CD14-positive monocyte (primary cell): ENCODE results near the gene CMTM1. TPM values are rescaled to one million over a fixed set of nuclear protein-coding genes. Genes with fewer than 3 reads are reported as not detected.

ENCODE experiments used
- DNase-seq, 3 donors: peaks; one replicate each; pipeline ENCODE4 v3.0.0-alpha.2; 2011 to 2022
- H2AFZ ChIP-seq: 2 replicates; pipeline ENCODE4 v1.6.0; 2012; ENCODE audit warnings: mild to moderate bottlenecking, low read depth, low read length, inconsistent platforms; ENCODE audit not compliant: insufficient read depth, poor library complexity, severe bottlenecking
- H3K27ac ChIP-seq, 2 donors: 1 replicate in 1 of 2; 2 replicates in 1 of 2; pipeline ENCODE4 v1.5.1; 2012 to 2013; ENCODE audit warnings: low read length in 2 of 2, control low read depth in 1 of 2, inconsistent platforms in 1 of 2, low read depth in 1 of 2, mild to moderate bottlenecking in 1 of 2
- H3K27me3 ChIP-seq, 2 donors: one replicate each; pipeline versions ENCODE4 v1.6.0 to v1.6.1; 2011 to 2013; ENCODE audit warnings: low read length in 2 of 2; ENCODE audit not compliant: control insufficient read depth in 2 of 2, insufficient read depth in 2 of 2
- H3K36me3 ChIP-seq, 2 donors: replicated peaks in 1 of 2; 1 replicate in 1 of 2; 2 replicates in 1 of 2; pipeline versions ENCODE4 v1.5.1 to v1.6.1; 2012 to 2013; ENCODE audit warnings: low read length in 2 of 2, control low read depth in 1 of 2, inconsistent platforms in 1 of 2, mild to moderate bottlenecking in 1 of 2; ENCODE audit not compliant: insufficient read depth in 2 of 2, control insufficient read depth in 1 of 2
- H3K4me1 ChIP-seq, 2 donors: 1 replicate in 1 of 2; 2 replicates in 1 of 2; pipeline versions ENCODE4 v1.5.1 to v1.6.1; 2012 to 2013; ENCODE audit warnings: low read length in 2 of 2, control low read depth in 1 of 2, inconsistent platforms in 1 of 2, mild to moderate bottlenecking in 1 of 2, moderate library complexity in 1 of 2; ENCODE audit not compliant: insufficient read depth in 2 of 2, control insufficient read depth in 1 of 2
- H3K4me2 ChIP-seq: replicated peaks from 2 replicates; pipeline ENCODE3; 2012; ENCODE audit warnings: low read length, moderate library complexity, mild to moderate bottlenecking; ENCODE audit not compliant: poor library complexity, severe bottlenecking; ENCODE audit errors: extremely low read depth
- H3K4me3 ChIP-seq, 3 experiments: fragments of 200-600 bp in 1 of 3; sonication (generic) in 1 of 3; replicated peaks in 1 of 3; 1 replicate in 2 of 3; 2 replicates in 1 of 3; pipeline ENCODE4 v1.5.1; 2011 to 2013; ENCODE audit warnings: low read length in 3 of 3, mild to moderate bottlenecking in 3 of 3, control low read depth in 2 of 3, low read depth in 2 of 3, inconsistent platforms in 1 of 3, moderate library complexity in 1 of 3
- H3K79me2 ChIP-seq: 2 replicates; pipeline ENCODE4 v1.6.0; 2012; ENCODE audit warnings: mild to moderate bottlenecking, control low read depth, inconsistent platforms, low read length, moderate library complexity; ENCODE audit not compliant: insufficient read depth
- H3K9ac ChIP-seq: 2 replicates; pipeline ENCODE4 v1.6.0; 2017; ENCODE audit warnings: low read length, mild to moderate bottlenecking; ENCODE audit not compliant: insufficient read depth, poor library complexity, severe bottlenecking
- H3K9me3 ChIP-seq, 2 donors: replicated peaks in 1 of 2; 1 replicate in 1 of 2; 2 replicates in 1 of 2; pipeline versions ENCODE4 v1.5.1 to v1.6.1; 2012 to 2013; ENCODE audit warnings: low read length in 2 of 2, control low read depth in 1 of 2; ENCODE audit not compliant: control insufficient read depth in 1 of 2, insufficient read depth in 1 of 2
- H4K20me1 ChIP-seq: 2 replicates; pipeline ENCODE4 v1.6.0; 2012; ENCODE audit warnings: mild to moderate bottlenecking, low read length, control low read depth, moderate library complexity; ENCODE audit not compliant: insufficient read depth
- H3K27ac Mint-ChIP-seq, 7 donors: one replicate each; pipeline ENCODE4 v1.8.0; 2020; ENCODE audit warnings: mild to moderate bottlenecking in 7 of 7, mixed read lengths in 7 of 7, moderate library complexity in 6 of 7, inconsistent platforms in 2 of 7
- H3K27me3 Mint-ChIP-seq, 3 donors: one replicate each; pipeline ENCODE4 v1.8.0; 2021 to 2022; ENCODE audit warnings: low read depth in 3 of 3, mild to moderate bottlenecking in 3 of 3, mixed read lengths in 3 of 3, moderate library complexity in 3 of 3, inconsistent platforms in 1 of 3
- H3K36me3 Mint-ChIP-seq, 2 donors: one replicate each; pipeline ENCODE4 v1.8.0; 2020; ENCODE audit warnings: mixed read lengths in 2 of 2, inconsistent platforms in 1 of 2, mild to moderate bottlenecking in 1 of 2
- H3K4me1 Mint-ChIP-seq: one replicate; pipeline ENCODE4 v1.8.0; 2020; ENCODE audit warnings: mild to moderate bottlenecking, mixed read lengths
- H3K4me3 Mint-ChIP-seq, 2 donors: one replicate each; pipeline ENCODE4 v1.8.0; 2020; ENCODE audit warnings: mild to moderate bottlenecking in 2 of 2, mixed read lengths in 2 of 2, moderate library complexity in 1 of 2
- H3K9me3 Mint-ChIP-seq, 7 donors: one replicate each; pipeline ENCODE4 v1.8.0; 2020 to 2022; ENCODE audit warnings: mixed read lengths in 7 of 7, mild to moderate bottlenecking in 6 of 7, moderate library complexity in 6 of 7, inconsistent platforms in 2 of 7
- WGBS: methylation state at CpG from one replicate; pipeline ENCODE4 v1.1.5; 2013; ENCODE audit warnings: missing lambda C conversion rate; ENCODE audit not compliant: insufficient coverage; 5-methylcytosine and 5-hydroxymethylcytosine counted together
- intact Hi-C, 2 donors: fragments of 100-400 bp; cut with micrococcal nuclease; formaldehyde crosslinking; loops; one replicate each; pipeline versions ENCODE4 v1.15.0 to v1.15.1; 2023
- polyA plus RNA-seq, 3 donors: library from polyadenylated mRNA; depleted of rRNA in 1 of 3; unstranded in 2 of 3; stranded (reverse) in 1 of 3; fragments of 300-500 nt in 2 of 3; fragments of >200 nt in 1 of 3; fragmentation: Illumina TruSeq in 2 of 3; gene quantifications; 1 replicate in 2 of 3; 2 replicates in 1 of 3; pipeline ENCODE4 v1.2.3, GENCODE V29; 2012 to 2021
- TF ChIP-seq, protein P1 (sequence below): fragments of 200-600 bp; IDR thresholded peaks from one replicate; pipeline ENCODE4 v1.8.0; 2022; ENCODE audit warnings: antibody characterized with exemption, mild to moderate bottlenecking

The CMTM1 gene
- polyA plus RNA-seq, 3 donors: 1.6 to 3.3 (median 2.5) TPM

GRCh38 chr16:66620429-66620795, 54.2 kb downstream of the CMTM1 start:
- WGBS: 95% methylated on average over 8 of the region's 8 CpGs
- Mint-ChIP-seq H3K27ac (peak overlapping the region in 2 of 7 donors; percentile 55 to 68), H3K4me1 (peaks cover 28% of the 10 kb centered on the region), H3K36me3 (peaks cover 50 to 82% of the 10 kb centered on the region in 2 donors), H3K4me3 (no peak overlapping the region), H3K9me3 (peaks cover 0 to 2% (median 0%) of the 10 kb centered on the region in 7 donors), H3K27me3 (peaks cover 0 to 4% (median 0%) of the 10 kb centered on the region in 3 donors)
- Histone ChIP-seq H3K9me3 (no peaks in the 10 kb centered on the region), H4K20me1 (peaks cover 11% of the 10 kb centered on the region), H2AFZ (no peak overlapping the region), H3K27ac (no peak overlapping the region), H3K4me1 (peaks cover 15 to 16% of the 10 kb centered on the region in 2 donors), H3K27me3 (no peaks in the 10 kb centered on the region), H3K4me3 (no peak overlapping the region), H3K4me2 (no peak overlapping the region), H3K9ac (no peak overlapping the region), H3K36me3 (peaks cover 36 to 82% of the 10 kb centered on the region in 2 donors), H3K79me2 (no peaks in the 10 kb centered on the region)
- TF ChIP-seq, protein P1, sequence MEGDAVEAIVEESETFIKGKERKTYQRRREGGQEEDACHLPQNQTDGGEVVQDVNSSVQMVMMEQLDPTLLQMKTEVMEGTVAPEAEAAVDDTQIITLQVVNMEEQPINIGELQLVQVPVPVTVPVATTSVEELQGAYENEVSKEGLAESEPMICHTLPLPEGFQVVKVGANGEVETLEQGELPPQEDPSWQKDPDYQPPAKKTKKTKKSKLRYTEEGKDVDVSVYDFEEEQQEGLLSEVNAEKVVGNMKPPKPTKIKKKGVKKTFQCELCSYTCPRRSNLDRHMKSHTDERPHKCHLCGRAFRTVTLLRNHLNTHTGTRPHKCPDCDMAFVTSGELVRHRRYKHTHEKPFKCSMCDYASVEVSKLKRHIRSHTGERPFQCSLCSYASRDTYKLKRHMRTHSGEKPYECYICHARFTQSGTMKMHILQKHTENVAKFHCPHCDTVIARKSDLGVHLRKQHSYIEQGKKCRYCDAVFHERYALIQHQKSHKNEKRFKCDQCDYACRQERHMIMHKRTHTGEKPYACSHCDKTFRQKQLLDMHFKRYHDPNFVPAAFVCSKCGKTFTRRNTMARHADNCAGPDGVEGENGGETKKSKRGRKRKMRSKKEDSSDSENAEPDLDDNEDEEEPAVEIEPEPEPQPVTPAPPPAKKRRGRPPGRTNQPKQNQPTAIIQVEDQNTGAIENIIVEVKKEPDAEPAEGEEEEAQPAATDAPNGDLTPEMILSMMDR: no peak
- intact Hi-C loops: no loop called here
- no peak for DNase-seq

DNA sequence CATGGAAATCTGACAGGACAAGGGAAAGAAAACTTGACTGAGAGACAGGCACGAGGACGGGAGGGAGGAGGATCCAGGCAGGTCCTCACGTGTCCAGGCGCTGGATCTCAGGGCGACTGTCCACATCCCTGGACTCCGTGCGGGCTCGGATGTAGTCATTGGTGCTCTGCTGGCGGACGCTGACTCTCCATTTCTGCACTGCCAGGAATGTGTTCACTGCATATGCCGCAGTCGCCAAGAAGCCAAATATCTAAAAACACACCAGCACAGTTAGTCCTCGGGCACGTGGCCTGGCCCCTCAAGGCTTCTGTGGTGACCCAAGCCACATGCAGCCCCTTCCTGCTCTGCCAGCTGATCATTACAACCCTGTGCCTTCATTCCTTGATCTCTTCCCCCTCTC, 55.7 kb downstream of the CMTM1 start:
- peaks cover 7% of the 10 kb centered on the region in 2 donors for H3K4me1 ChIP-seq
- 98% methylated on average over 11 of the region's 14 CpGs for WGBS
- peaks cover 50 to 86% of the 10 kb centered on the region in 2 donors for H3K36me3 Mint-ChIP-seq
- no peak for DNase-seq
- no peaks in the 10 kb centered on the region for H3K27me3 ChIP-seq
- no peak overlapping the region for H3K4me3 Mint-ChIP-seq
- intact Hi-C loops: no loop called here
- H4K20me1 ChIP-seq: no peaks in the 10 kb centered on the region
- peaks cover 0 to 2% (median 0%) of the 10 kb centered on the region in 7 donors for H3K9me3 Mint-ChIP-seq
- peaks cover 12% of the 10 kb centered on the region for H3K4me1 Mint-ChIP-seq
- no peak overlapping the region for H3K4me3 ChIP-seq
- no peak overlapping the region for H3K9ac ChIP-seq
- no peak overlapping the region for H3K4me2 ChIP-seq
- no peak overlapping the region for H3K27ac ChIP-seq
- no peaks in the 10 kb centered on the region for H3K9me3 ChIP-seq
- no peaks in the 10 kb centered on the region for H3K79me2 ChIP-seq
- H3K27ac Mint-ChIP-seq: peak overlapping the region in 3 of 7 donors; percentile 23 to 54 (median 33)
- TF ChIP-seq, protein P1: no peak
- H3K27me3 Mint-ChIP-seq: peaks cover 0 to 4% (median 2%) of the 10 kb centered on the region in 3 donors
- no peak overlapping the region for H2AFZ ChIP-seq
- peaks cover 36 to 72% of the 10 kb centered on the region in 2 donors for H3K36me3 ChIP-seq
